ENCODE results near the gene SLC10A7.
A peak's percentile ranks its signal among the peaks of the same experiment; 100 is the strongest.

- TF ChIP-seq CTCF (IDR thresholded peaks at IDR 0.05) (peak in 3 of 6 experiments; percentile 7 to 24 (median 21)), POLR2A (IDR thresholded peaks at IDR 0.05) (no peak)
These were observed 278.4 kb downstream of the SLC10A7 start for GRCh38 chr4:146243141-146243882.

Measured in adrenal gland (tissue), 5 donors.